GM21576 (cell line): ENCODE measurements around the gene PNPO.
"Not testable (repeated sequence)": the region's sequence is repeated elsewhere in the genome, so short reads cannot be mapped to it uniquely, and the experiment has no call there.

Experiments
- ATAC-seq: cut with Tn5 transposase; IDR thresholded peaks from one replicate; pipeline ENCODE4 v1.9.1; 2021; ENCODE audit warnings: mild to moderate bottlenecking, moderate library complexity; ENCODE audit not compliant: unreplicated experiment

The PNPO gene

GRCh38 chr17:47970725-47971499 is 29.5 kb downstream of the PNPO start, which contains the start of gene CDK5RAP3:
Gene CDK5RAP3, plus strand, starts transcription at chr17:47971113. Its CDS starts 34 bp downstream, at chr17:47971147.
- ATAC-seq: peak; percentile 93

- ATAC-seq: no peak
Measured at GRCh38 chr17:47973541-47973940, 32.2 kb downstream of the PNPO start.

GRCh38 chr17:47975189-47975822 is 33.9 kb downstream of the PNPO start:
- no peak for ATAC-seq

- no peak for ATAC-seq
Measured at GRCh38 chr17:47975823-47976205, 34.4 kb downstream of the PNPO start.

DNA sequence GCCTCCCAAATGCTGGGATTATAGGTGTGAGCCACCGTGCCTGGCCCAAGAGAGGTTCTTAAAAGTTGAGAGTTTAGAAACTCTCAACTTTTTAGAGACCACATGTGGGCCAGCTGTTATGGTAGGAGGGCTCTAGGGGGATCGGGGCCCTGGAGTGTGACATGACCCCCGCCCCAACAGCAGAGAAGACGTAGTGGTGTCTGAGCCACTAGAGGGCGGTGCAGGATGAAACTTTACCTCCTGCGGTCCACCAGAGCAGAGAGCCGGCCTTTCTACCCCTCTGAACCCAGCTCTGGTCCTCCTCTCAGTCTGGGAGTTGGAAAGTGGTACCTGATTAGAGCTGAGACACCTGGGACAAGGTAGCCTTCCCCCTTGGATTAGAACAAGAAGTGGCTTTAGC is 37.0 kb downstream of the PNPO start:
- ATAC-seq: no peak

DNA sequence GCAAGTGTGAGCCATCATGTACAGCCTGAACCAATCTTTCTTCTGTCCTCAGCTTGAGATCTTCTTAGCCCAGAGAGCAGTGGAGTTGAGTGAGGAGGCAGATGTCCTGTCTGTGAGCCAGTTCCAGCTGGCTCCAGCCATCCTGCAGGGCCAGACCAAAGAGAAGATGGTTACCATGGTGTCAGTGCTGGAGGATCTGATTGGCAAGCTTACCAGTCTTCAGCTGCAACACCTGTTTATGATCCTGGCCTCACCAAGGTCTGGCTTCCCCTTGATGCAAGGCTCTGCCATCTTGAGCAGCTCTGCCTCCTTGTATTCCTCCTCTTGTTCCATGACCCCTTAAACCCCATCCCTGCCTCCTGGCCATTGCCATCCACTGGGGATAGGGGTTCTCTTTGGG is 39.2 kb downstream of the PNPO start:
- no peak for ATAC-seq

DNA sequence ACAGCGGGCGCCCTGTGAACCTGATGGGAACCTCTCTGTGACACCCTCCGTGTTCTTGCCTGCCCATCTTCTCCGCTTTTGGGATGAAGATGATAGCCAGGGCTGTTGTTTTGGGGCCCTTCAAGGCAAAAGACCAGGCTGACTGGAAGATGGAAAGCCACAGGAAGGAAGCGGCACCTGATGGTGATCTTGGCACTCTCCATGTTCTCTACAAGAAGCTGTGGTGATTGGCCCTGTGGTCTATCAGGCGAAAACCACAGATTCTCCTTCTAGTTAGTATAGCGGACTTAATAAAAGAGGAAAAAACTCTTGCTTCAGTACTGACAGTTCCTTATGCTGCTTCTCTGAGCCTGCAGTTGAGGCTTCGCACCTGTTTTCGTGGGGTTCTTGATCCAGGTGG is 40.1 kb downstream of the PNPO start:
- no peak for ATAC-seq

- ATAC-seq: no peak
Measured at GRCh38 chr17:47982091-47982617, 40.8 kb downstream of the PNPO start.

DNA sequence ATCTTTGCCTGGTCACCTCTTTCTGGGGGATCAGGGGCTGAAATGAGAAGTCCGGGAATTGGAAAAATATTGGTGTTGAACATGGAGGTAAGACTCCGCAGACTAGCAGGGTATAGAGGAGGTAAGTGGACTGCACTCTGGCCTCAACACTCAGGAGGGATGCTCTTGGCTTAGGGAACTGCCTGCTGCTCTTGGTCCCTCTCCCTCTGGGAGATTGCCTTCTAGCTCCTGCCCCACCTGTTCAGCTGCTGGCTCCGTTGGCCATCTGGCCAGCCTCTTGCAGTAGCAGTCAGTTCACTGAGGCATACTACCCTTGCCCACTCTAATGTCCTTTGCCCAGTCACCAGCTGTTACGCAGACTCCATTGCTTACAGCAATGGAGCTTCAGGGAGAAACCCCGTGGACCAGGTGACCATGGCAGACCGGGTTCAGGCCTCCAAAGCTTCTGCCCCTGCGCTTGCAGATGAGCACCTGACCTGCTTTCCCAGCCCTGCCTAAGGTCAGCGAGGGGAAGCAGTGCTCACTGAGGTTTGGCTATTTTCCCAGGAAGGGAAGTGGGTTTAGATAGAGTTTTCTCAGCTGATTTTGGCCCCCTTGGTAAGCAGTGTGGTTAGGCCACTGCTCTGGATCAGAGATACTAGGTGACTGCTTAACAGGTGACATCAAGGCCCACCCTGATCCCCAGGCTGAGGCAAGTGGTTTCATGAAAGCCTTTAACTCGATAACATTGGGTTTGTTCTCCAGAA is 41.4 kb downstream of the PNPO start:
- ATAC-seq: no peak

DNA sequence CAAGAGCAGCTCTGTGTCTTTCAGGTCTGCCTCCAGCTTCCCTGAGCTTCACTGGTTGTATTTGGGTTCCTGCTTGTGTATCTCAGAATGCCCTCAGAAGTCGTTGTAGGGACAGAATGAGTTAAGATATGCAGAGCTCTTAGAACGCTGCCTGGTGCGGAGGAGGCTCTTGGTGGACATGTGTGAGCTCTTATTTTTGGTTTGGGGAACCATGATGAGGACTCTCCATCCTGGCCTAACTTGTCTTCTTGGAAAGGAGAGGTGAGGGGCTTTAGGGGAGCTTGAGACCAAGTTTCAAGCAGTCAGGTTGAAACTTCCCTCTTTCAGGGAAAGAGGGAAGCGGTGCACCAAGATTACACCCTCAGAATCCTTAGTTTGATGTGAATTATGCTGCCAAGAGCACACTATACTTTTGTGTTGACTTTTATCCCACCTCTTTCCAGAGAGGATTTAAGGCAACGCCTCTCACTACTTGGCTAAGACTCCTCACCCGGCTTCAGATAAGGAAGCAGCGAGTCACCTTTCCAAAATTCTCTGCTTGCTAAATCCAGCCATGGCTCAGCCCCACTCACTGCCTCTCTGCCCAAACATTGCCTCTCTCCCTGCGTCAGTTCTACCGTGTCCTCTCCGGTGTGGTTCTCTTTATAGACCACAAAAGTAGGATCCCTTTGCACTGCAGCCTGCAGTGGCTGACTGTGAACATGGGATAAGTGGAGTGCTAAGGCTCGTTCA is 42.3 kb downstream of the PNPO start:
- ATAC-seq: no peak

DNA sequence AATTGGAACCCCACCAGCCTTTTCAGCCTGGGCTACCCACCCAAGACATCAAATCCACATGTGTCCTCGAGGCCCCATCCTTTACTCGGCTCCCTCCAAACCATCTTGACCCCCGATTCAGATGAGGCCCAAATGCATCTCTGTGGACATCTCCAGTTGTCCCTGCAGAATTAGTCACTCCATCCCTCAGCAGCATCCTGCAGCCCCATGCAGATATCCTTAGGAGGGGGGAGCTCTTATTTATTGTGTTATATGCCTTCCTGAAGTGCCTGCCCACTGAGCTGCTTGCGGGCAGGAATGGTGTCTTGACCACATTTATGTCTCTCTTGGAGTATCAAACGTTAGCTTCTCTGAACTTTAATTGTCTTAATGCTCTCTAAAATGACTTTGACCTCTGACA is 45.1 kb downstream of the PNPO start:
- ATAC-seq: no peak

- no peak for ATAC-seq
Measured at GRCh38 chr17:47987240-47987835, 46.0 kb downstream of the PNPO start.

DNA sequence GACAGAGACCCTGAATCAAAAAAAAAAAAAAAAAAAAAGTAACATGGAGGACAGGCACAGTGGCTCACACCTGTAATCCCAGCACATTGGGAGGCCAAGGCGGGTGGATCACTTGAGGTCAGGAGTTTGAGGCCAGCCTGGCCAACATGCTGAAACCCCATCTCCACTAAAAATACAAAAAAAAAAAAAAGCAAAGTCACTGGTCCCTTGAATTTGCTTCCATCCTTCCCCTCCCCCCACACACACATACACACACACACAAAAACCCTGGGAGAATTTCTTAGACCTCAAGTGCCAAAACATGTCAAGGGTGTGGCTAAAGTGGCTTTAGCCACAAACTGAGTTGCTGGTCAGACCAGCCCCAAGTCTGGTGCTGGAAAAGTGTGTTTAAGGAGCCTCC is 47.1 kb downstream of the PNPO start:
- not testable (repeated sequence) for ATAC-seq

GRCh38 chr17:47989159-47989558 is 47.8 kb downstream of the PNPO start:
- no peak for ATAC-seq

DNA sequence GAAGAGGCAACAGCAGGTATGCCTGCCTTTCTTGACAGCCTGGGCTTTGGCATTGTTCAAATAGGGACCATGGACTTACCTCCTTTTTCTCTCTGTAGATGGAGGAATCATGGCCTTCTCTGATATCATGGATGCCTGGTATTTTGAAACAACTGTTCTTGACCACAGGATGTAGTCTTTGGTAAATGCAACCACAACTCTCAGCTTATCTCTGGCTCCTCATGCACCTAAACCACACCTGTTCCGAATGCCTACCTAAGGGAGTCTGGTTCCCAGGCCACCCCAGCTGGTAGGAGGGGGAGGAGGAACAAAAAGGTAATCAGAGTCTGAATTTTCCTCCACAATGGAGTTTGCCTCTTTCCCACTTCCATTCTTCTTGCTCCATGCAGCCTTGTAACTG is 48.3 kb downstream of the PNPO start:
- ATAC-seq: no peak

DNA sequence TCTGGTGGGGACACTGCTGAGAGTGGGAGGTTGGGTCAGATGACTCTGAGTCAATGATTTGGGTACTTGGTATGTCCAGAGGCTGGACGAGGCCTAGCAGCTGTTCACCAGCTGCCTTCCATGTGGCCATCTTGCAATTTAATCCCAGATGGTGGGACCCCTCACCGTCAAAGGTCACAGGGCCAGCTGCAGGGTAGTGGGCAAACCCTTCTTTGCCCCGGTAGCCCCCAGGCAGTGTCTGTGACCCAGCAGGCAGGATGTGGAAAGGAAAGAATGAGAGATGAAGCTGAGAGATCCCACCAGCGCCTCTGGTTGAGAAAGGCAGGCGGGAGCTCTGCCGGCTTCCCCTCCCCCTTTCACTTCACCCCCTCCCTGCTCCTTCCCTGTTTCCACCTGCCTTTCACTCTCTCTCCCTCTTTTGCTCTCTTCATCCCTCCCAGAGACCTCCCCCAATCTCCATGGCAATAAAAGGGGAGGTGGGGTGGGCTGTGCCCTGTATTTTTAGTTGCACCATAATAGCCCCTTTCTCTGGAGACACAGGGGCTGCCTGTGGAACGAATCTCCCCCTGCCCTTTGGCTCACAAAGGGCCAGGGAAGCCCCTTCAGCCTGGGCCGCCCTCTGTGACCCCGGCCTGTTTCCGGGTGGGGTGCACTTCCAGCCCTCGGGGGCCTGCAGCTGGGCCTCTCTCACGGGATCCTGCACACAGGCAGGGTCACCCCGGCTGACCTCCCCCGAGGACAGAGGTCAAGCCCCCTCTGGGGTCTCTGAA is 49.8 kb downstream of the PNPO start:
- ATAC-seq: no peak

DNA sequence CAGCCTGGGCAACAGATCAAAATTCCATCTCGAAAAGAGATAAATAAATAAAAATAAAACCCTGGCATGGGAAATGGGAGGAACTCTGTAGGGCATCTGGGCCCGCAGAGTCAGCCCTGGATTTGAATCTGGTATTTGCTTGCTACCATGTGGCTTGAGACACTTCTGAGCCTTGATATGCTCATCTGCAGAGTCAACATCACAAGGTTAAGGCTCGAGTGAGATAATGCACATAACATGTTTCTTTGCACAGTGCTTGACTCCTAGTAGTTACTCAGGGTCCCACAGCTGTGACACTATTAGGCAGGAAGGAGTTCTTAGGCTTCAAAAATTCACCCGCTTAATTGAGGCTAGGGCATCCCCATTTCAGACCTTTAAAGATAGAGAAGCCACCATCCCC is 50.8 kb downstream of the PNPO start:
- ATAC-seq: no peak

- no peak for ATAC-seq
Measured at GRCh38 chr17:47993031-47993564, 51.7 kb downstream of the PNPO start.

GRCh38 chr17:47993964-47994363 is 52.6 kb downstream of the PNPO start:
- ATAC-seq: no peak

DNA sequence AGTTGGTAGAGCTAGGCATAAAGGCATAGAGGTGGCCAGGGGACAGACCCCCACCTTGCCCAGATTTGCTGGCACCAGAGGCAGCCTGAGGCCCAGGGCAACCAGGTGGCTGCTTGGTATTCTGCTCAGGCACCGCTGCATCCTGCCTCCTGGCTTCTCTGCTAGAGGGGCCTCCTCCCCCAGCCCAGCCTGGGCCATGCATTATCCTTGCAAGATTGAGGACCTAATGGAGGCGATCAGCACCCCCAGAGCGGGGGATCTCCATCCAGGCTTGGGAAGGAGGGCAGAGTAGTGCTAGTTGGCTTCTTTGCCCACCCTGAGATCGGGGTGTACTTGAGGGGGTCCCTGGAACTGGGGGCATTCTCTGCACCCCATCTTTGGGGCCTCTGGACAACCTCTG is 53.4 kb downstream of the PNPO start:
- no peak for ATAC-seq
